Stimulated activated CD4-positive, alpha-beta T cell treated with anti-CD3 and anti-CD28 coated beads, Interleukin-4, amount 100 ng/mL, for 24 hours (primary cell): Measurements from ENCODE around the gene MMP24OS.

Experiments
- DNase-seq: peaks from one replicate; pipeline ENCODE4 v3.0.0-alpha.2; 2020

Gene MMP24OS

GRCh38 chr20:35305682-35306556 is 28.0 kb upstream of the MMP24OS start:
- peak; percentile 86 for DNase-seq

- DNase-seq, result no peak
Measured at GRCh38 chr20:35304956-35305355, 27.0 kb upstream of the MMP24OS start.

GRCh38 chr20:35303735-35304491 is 26.0 kb upstream of the MMP24OS start:
- peak; percentile 89 for DNase-seq

- no peak for DNase-seq
Measured at GRCh38 chr20:35303382-35303734, 25.4 kb upstream of the MMP24OS start.

GRCh38 chr20:35302421-35303335 is 24.8 kb upstream of the MMP24OS start:
- DNase-seq, result no peak

GRCh38 chr20:35301426-35301825 is 23.5 kb upstream of the MMP24OS start:
- no peak for DNase-seq

GRCh38 chr20:35300469-35301262 is 22.7 kb upstream of the MMP24OS start:
- no peak for DNase-seq

GRCh38 chr20:35299780-35300179 is 21.9 kb upstream of the MMP24OS start:
- DNase-seq, result no peak

GRCh38 chr20:35298264-35298663 is 20.3 kb upstream of the MMP24OS start:
- DNase-seq, result no peak

GRCh38 chr20:35297740-35298139 is 19.8 kb upstream of the MMP24OS start:
- no peak for DNase-seq

GRCh38 chr20:35297155-35297554 is 19.2 kb upstream of the MMP24OS start:
- no peak for DNase-seq

- no peak for DNase-seq
Measured at GRCh38 chr20:35296101-35296554, 18.2 kb upstream of the MMP24OS start.

- no peak for DNase-seq
Measured at GRCh38 chr20:35295674-35296073, 17.8 kb upstream of the MMP24OS start.

GRCh38 chr20:35295058-35295457 is 17.1 kb upstream of the MMP24OS start:
- DNase-seq, result no peak

- DNase-seq, result no peak
Measured at GRCh38 chr20:35294293-35294685, 16.4 kb upstream of the MMP24OS start.

GRCh38 chr20:35293303-35294292 is 15.7 kb upstream of the MMP24OS start:
- DNase-seq, result no peak

- DNase-seq, result no peak
Measured at GRCh38 chr20:35292504-35293285, 14.8 kb upstream of the MMP24OS start.

- DNase-seq, result no peak
Measured at GRCh38 chr20:35291654-35292503, 14.0 kb upstream of the MMP24OS start, which contains the start of gene FAM83C. Gene FAM83C (minus strand): TSS chr20:35292425. CDS start chr20:35292304, 121 bp downstream.

- no peak for DNase-seq
Measured at GRCh38 chr20:35290887-35291417, 13.0 kb upstream of the MMP24OS start.
